Measurements from ENCODE around the gene PCDHGA1. TPM values are rescaled to one million over a fixed set of nuclear protein-coding genes. Genes with fewer than 3 reads are reported as not detected.

PCDHGA1 gene
- polyA plus RNA-seq, 2 donors: 0.13 to 0.22 TPM

DNA sequence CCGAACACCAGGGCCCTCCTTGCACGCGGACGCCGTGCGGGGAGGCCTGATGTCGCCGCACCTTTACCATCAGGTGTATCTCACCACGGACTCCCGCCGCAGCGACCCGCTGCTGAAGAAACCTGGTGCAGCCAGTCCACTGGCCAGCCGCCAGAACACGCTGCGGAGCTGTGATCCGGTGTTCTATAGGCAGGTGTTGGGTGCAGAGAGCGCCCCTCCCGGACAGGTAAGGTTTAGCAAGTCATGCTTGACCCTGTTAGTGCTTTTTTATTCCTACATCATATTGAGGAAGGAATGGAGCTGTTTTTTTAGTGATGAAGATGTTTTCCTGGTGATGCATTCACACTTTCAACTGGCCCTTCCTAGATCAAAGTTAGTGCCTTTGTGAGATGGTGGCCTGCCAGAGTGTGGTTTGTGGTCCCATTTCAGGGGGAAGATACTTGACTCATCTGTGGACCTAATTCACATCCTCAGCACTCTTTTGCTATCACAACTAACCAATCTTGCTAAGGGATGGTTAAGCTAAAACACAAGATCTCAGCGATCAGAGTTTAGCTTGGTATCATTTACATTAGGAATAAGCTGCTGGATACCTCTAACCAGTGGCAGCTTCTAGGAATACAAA lies 148.1 kb downstream of the PCDHGA1 start:
- Histone ChIP-seq H3K4me1 (ENCODE audit: control insufficient read depth in 2 of 2, insufficient read depth in 2 of 2, low read length in 1 of 2) (peaks cover 13 to 14% of the 10 kb centered on the region in 2 donors), H3K4me3 (ENCODE audit: low read depth in 1 of 2, low read length in 2 of 2) (peak overlapping the region; percentile 15 to 82), H3K27ac (ENCODE audit: low read depth in 2 of 2, low read length in 1 of 2) (no peak overlapping the region)

DNA sequence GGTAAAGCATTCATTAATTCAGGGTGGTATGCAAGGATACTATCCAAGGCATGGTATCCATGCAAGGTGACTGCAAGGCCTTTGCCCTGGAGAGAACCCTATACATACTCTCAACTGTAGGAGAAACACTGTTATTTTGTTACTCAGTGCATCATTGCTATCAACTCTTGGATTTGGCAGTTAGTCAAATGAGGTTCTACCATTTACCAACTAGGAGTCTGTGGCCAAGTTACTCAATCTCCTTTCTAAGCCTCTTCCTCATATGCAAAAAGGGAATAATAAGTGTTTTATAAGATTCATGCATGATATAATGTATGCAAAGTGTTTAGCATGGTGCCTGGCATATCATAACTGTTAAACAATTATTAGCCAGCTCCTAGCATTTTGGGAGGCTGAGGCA lies 149.5 kb downstream of the PCDHGA1 start:
- Histone ChIP-seq H3K4me1 (ENCODE audit: control insufficient read depth in 2 of 2, insufficient read depth in 2 of 2, low read length in 1 of 2) (peaks cover 13 to 18% of the 10 kb centered on the region in 2 donors), H3K4me3 (ENCODE audit: low read depth in 1 of 2, low read length in 2 of 2) (no peak overlapping the region), H3K27me3 (ENCODE audit: control insufficient read depth in 1 of 2, insufficient read depth in 2 of 2, low read length in 2 of 2) (no peaks in the 10 kb centered on the region), H3K36me3 (ENCODE audit: control insufficient read depth in 2 of 2, insufficient read depth in 2 of 2, low read length in 1 of 2) (no peaks in the 10 kb centered on the region), H3K9me3 (ENCODE audit: control insufficient read depth in 2 of 2, insufficient read depth in 1 of 2, low read depth in 1 of 2, low read length in 1 of 2) (peaks cover 0 to 3% of the 10 kb centered on the region in 2 donors), H3K27ac (ENCODE audit: low read depth in 2 of 2, low read length in 1 of 2) (no peak overlapping the region)

More for the DNA sequence above, 148.1 kb downstream of the PCDHGA1 start:
- WGBS, 2 donors: 16 to 22% methylated on average over 20 of the region's 20 CpGs
- Histone ChIP-seq H3K9me3 (ENCODE audit: control insufficient read depth in 2 of 2, insufficient read depth in 1 of 2, low read depth in 1 of 2, low read length in 1 of 2) (peaks cover 0 to 3% of the 10 kb centered on the region in 2 donors), H3K27me3 (ENCODE audit: control insufficient read depth in 1 of 2, insufficient read depth in 2 of 2, low read length in 2 of 2) (no peaks in the 10 kb centered on the region), H3K36me3 (ENCODE audit: control insufficient read depth in 2 of 2, insufficient read depth in 2 of 2, low read length in 1 of 2) (no peaks in the 10 kb centered on the region)

DNA sequence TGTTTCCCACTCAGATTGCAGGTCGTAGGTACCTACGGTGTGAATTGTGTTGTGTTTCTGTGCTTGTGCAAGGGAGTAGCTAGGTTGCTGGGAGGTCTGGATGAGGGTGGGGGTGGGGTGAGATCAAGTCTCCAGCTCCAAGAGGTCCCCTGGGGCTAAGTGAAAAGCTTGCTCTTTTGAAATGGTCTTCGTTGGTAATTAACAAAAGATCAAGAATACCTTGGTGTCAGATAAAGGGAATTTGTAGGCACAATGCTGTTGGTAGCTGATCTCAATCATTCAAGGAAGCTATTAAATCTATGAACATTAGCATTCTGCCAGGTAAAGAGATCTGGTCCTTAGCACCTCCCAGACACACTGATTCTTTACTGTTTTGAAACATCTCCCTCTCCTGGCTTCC lies 153.6 kb downstream of the PCDHGA1 start:
- Histone ChIP-seq H3K4me3 (ENCODE audit: low read depth in 1 of 2, low read length in 2 of 2) (no peak overlapping the region), H3K27ac (ENCODE audit: low read depth in 2 of 2, low read length in 1 of 2) (no peak overlapping the region), H3K9me3 (ENCODE audit: control insufficient read depth in 2 of 2, insufficient read depth in 1 of 2, low read depth in 1 of 2, low read length in 1 of 2) (peaks cover 0 to 2% of the 10 kb centered on the region in 2 donors), H3K4me1 (ENCODE audit: control insufficient read depth in 2 of 2, insufficient read depth in 2 of 2, low read length in 1 of 2) (peaks cover 2 to 5% of the 10 kb centered on the region in 2 donors), H3K36me3 (ENCODE audit: control insufficient read depth in 2 of 2, insufficient read depth in 2 of 2, low read length in 1 of 2) (peaks cover 0 to 7% of the 10 kb centered on the region in 2 donors), H3K27me3 (ENCODE audit: control insufficient read depth in 1 of 2, insufficient read depth in 2 of 2, low read length in 2 of 2) (no peaks in the 10 kb centered on the region)
- WGBS, 2 donors: 53 to 58% methylated on average over 3 of the region's 3 CpGs

DNA sequence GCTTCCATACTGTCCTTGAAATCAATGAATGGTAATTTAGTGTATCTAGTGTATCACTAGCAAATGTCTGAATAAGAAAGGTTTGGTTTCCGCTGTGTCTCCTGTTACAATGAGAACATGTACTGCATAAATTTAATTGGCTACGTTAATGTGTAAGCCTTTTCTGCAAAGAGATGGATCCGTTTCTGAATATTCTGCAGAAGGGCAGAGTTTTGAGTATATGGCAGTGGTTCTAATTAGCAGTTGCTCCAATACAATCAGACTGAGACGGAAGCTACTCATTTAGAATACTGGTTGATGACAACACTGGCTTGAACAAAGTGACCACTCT lies 154.0 kb downstream of the PCDHGA1 start:
- Histone ChIP-seq H3K27me3 (ENCODE audit: control insufficient read depth in 1 of 2, insufficient read depth in 2 of 2, low read length in 2 of 2) (no peaks in the 10 kb centered on the region), H3K36me3 (ENCODE audit: control insufficient read depth in 2 of 2, insufficient read depth in 2 of 2, low read length in 1 of 2) (peaks cover 0 to 7% of the 10 kb centered on the region in 2 donors), H3K4me1 (ENCODE audit: control insufficient read depth in 2 of 2, insufficient read depth in 2 of 2, low read length in 1 of 2) (peaks cover 2 to 5% of the 10 kb centered on the region in 2 donors), H3K27ac (ENCODE audit: low read depth in 2 of 2, low read length in 1 of 2) (no peak overlapping the region), H3K4me3 (ENCODE audit: low read depth in 1 of 2, low read length in 2 of 2) (peak overlapping the region in 1 of 2 donors; percentile 40), H3K9me3 (ENCODE audit: control insufficient read depth in 2 of 2, insufficient read depth in 1 of 2, low read depth in 1 of 2, low read length in 1 of 2) (peaks cover 0 to 2% of the 10 kb centered on the region in 2 donors)
- 19 to 21% methylated on average over 4 of the region's 4 CpGs for WGBS, 2 donors

DNA sequence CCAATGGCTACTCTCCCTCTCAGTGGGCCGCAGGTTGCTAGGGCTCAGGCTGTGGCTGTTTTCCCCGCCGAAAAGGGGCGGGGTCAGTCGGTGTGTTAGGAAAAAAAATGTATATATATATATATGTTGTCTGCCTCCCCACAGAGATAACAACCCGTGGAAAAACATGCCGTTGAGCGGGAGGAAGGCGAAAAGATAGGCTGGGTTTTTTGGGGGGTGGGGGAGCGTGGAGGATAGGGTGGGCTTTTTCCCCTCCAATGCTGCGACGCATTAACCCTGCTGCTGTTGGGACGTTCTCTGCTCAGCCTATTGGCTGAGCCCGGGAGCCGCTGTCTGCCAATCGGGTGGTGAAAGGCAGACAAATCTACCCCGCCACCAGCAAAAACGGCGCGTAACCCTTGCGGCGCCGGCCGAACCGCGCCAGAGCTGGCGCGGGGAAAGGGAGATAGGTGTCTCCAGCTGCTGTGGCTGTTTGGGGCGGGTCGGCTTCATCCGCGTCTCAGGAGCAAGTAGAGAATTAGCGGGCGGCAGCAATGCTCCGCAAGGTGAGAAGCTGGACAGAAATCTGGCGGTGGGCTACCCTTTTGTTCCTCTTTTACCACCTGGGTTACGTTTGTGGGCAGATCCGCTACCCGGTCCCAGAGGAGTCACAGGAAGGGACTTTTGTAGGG lies 154.5 kb downstream of the PCDHGA1 start, which contains the start of gene PCDHGC4:
TSS of gene PCDHGC4 (plus strand) at position 390 of the 671 bp plus-strand sequence. CDS start at position 534, 144 bp downstream.
- Histone ChIP-seq H3K9me3 (ENCODE audit: control insufficient read depth in 2 of 2, insufficient read depth in 1 of 2, low read depth in 1 of 2, low read length in 1 of 2) (peaks cover 0 to 2% of the 10 kb centered on the region in 2 donors), H3K4me3 (ENCODE audit: low read depth in 1 of 2, low read length in 2 of 2) (peak within 1 kb of the TSS; percentile 40), H3K27ac (ENCODE audit: low read depth in 2 of 2, low read length in 1 of 2) (no peak within 1 kb of the TSS), H3K36me3 (ENCODE audit: control insufficient read depth in 2 of 2, insufficient read depth in 2 of 2, low read length in 1 of 2) (peaks cover 0 to 7% of the 10 kb centered on the region in 2 donors), H3K4me1 (ENCODE audit: control insufficient read depth in 2 of 2, insufficient read depth in 2 of 2, low read length in 1 of 2) (peaks cover 2 to 5% of the 10 kb centered on the region in 2 donors), H3K27me3 (ENCODE audit: control insufficient read depth in 1 of 2, insufficient read depth in 2 of 2, low read length in 2 of 2) (no peaks in the 10 kb centered on the region)
- WGBS, 2 donors: 7 to 8% methylated on average over 39 of the region's 39 CpGs

DNA sequence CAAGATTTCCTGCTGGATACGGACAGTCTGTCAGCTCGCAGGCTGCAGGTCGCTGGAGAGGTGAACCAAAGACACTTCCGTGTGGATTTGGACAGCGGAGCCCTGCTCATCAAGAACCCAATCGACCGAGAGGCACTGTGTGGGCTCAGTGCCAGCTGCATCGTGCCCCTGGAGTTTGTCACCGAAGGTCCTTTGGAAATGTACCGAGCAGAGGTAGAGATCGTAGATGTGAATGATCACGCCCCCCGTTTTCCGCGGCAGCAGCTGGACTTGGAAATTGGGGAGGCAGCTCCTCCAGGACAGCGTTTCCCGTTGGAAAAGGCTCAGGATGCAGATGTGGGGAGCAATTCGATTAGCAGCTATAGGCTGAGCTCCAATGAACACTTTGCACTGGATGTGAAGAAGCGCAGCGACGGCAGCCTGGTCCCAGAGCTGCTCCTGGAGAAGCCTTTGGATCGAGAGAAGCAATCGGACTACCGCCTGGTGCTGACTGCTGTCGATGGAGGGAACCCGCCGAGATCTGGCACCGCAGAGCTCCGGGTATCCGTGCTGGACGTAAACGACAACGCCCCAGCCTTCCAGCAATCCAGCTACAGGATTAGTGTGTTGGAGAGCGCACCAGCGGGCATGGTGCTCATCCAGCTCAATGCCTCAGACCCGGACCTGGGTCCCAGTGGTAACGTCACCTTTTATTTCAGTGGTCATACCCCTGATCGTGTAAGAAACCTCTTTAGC lies 155.2 kb downstream of the PCDHGA1 start:
- peaks cover 2 to 5% of the 10 kb centered on the region in 2 donors for H3K4me1 ChIP-seq (ENCODE audit: control insufficient read depth in 2 of 2, insufficient read depth in 2 of 2, low read length in 1 of 2)
- no peaks in the 10 kb centered on the region for H3K27me3 ChIP-seq (ENCODE audit: control insufficient read depth in 1 of 2, insufficient read depth in 2 of 2, low read length in 2 of 2)
- no peak overlapping the region for H3K27ac ChIP-seq (ENCODE audit: low read depth in 2 of 2, low read length in 1 of 2)
- H3K4me3 ChIP-seq (ENCODE audit: low read depth in 1 of 2, low read length in 2 of 2): peak overlapping the region; percentile 40
- 53 to 56% methylated on average over 38 of the region's 38 CpGs for WGBS, 2 donors
- H3K9me3 ChIP-seq (ENCODE audit: control insufficient read depth in 2 of 2, insufficient read depth in 1 of 2, low read depth in 1 of 2, low read length in 1 of 2): peaks cover 0 to 2% of the 10 kb centered on the region in 2 donors
- H3K36me3 ChIP-seq (ENCODE audit: control insufficient read depth in 2 of 2, insufficient read depth in 2 of 2, low read length in 1 of 2): peaks cover 0 to 11% of the 10 kb centered on the region in 2 donors

DNA sequence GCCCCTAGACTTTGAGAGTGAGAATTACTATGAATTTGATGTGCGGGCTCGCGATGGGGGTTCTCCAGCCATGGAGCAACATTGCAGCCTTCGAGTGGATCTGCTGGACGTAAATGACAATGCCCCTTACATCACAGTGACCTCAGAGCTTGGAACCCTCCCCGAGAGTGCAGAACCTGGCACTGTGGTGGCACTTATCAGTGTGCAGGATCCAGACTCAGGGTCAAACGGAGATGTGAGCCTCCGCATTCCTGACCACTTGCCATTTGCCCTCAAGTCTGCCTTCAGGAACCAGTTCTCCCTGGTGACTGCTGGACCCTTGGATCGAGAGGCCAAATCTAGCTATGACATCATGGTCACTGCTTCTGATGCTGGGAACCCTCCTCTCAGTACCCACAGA lies 155.8 kb downstream of the PCDHGA1 start:
- WGBS, 2 donors: 89 to 92% methylated on average over 9 of the region's 9 CpGs
- H3K9me3 ChIP-seq (ENCODE audit: control insufficient read depth in 2 of 2, insufficient read depth in 1 of 2, low read depth in 1 of 2, low read length in 1 of 2): peaks cover 0 to 2% of the 10 kb centered on the region in 2 donors
- peaks cover 2 to 5% of the 10 kb centered on the region in 2 donors for H3K4me1 ChIP-seq (ENCODE audit: control insufficient read depth in 2 of 2, insufficient read depth in 2 of 2, low read length in 1 of 2)
- H3K27me3 ChIP-seq (ENCODE audit: control insufficient read depth in 1 of 2, insufficient read depth in 2 of 2, low read length in 2 of 2): no peaks in the 10 kb centered on the region
- no peak overlapping the region for H3K4me3 ChIP-seq (ENCODE audit: low read depth in 1 of 2, low read length in 2 of 2)
- H3K36me3 ChIP-seq (ENCODE audit: control insufficient read depth in 2 of 2, insufficient read depth in 2 of 2, low read length in 1 of 2): peaks cover 0 to 15% of the 10 kb centered on the region in 2 donors
- no peak overlapping the region for H3K27ac ChIP-seq (ENCODE audit: low read depth in 2 of 2, low read length in 1 of 2)

DNA sequence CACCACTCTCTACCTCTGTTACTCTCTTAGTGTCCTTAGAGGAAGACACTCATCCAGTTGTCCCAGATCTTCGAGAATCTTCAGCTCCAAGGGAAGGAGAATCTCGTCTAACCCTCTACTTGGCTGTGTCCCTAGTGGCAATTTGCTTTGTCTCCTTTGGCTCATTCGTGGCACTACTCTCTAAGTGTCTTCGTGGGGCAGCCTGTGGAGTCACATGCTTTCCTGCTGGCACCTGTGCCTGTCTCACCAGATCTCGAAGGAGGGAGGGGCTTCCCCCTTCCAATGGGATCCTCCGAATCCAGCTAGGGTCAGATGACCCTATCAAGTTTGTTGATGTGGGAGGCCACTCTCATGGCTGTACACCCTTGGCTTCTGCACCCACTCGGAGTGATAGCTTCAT lies 156.8 kb downstream of the PCDHGA1 start:
- H3K4me1 ChIP-seq (ENCODE audit: control insufficient read depth in 2 of 2, insufficient read depth in 2 of 2, low read length in 1 of 2): peaks cover 2 to 5% of the 10 kb centered on the region in 2 donors

More for the DNA sequence above, 156.8 kb downstream of the PCDHGA1 start:
- Histone ChIP-seq H3K4me3 (ENCODE audit: low read depth in 1 of 2, low read length in 2 of 2) (no peak overlapping the region), H3K36me3 (ENCODE audit: control insufficient read depth in 2 of 2, insufficient read depth in 2 of 2, low read length in 1 of 2) (peaks cover 0 to 18% of the 10 kb centered on the region in 2 donors), H3K27ac (ENCODE audit: low read depth in 2 of 2, low read length in 1 of 2) (no peak overlapping the region), H3K27me3 (ENCODE audit: control insufficient read depth in 1 of 2, insufficient read depth in 2 of 2, low read length in 2 of 2) (no peaks in the 10 kb centered on the region), H3K9me3 (ENCODE audit: control insufficient read depth in 2 of 2, insufficient read depth in 1 of 2, low read depth in 1 of 2, low read length in 1 of 2) (peaks cover 0 to 2% of the 10 kb centered on the region in 2 donors)
- WGBS, 2 donors: 89% methylated on average over 7 of the region's 7 CpGs

Measured in esophagus (tissue), 2 donors.